ENCODE results near the gene QARS1.

GRCh38 chr3:49054344-49054862, 50.2 kb downstream of the QARS1 start:
- TF ChIP-seq CTCF (IDR thresholded peaks at IDR 0.05) (no peak), POLR2A (IDR thresholded peaks at IDR 0.05) (no peak), POLR2AphosphoS5 (IDR thresholded peaks at IDR 0.05) (no peak), EP300 (IDR thresholded peaks at IDR 0.05) (no peak)
